HUDEP-2 (cell line): ENCODE measurements around the gene IL10.

Source experiments
- DNase-seq, 76 experiments: peaks; one replicate each; lab custom pipeline; 2025; ENCODE audit not compliant: unreplicated experiment in 76 of 76; lab: John Stamatoyannopoulos, UW

The IL10 gene

GRCh38 chr1:206737729-206738201, 34.5 kb downstream of the IL10 start:
- peak in 61 of 76 experiments; percentile 5 to 72 (median 40) for DNase-seq

GRCh38 chr1:206736878-206737728, 35.2 kb downstream of the IL10 start:
- no peak for DNase-seq

DNA sequence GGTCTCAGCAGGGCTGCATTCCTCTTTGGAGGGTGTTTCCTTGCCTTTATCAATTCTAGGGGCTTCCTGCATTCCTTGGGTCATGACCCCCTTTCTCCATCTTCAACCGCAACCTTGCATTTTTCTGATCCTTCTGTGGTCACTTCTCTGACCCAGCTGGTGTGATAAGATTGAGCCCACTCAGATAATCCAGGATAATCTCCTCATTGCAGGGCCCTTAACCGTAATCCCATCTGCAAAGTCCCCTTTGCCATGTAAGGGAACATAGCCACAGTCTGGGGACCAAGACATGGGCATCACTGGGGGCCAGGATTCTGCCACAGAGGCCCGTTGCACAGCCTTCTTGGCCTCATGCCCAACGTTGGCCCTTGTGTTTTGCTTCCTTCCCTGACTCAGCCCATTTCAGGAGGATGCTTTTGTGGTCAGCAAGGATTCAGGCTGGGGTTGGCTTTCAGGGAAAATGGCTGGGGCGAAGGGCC, 36.7 kb downstream of the IL10 start:
- DNase-seq = peak in 24 of 76 experiments; percentile 6 to 59 (median 26)

GRCh38 chr1:206734499-206735142, 37.7 kb downstream of the IL10 start:
- peak in 51 of 76 experiments; percentile 2 to 72 (median 43) for DNase-seq

DNA sequence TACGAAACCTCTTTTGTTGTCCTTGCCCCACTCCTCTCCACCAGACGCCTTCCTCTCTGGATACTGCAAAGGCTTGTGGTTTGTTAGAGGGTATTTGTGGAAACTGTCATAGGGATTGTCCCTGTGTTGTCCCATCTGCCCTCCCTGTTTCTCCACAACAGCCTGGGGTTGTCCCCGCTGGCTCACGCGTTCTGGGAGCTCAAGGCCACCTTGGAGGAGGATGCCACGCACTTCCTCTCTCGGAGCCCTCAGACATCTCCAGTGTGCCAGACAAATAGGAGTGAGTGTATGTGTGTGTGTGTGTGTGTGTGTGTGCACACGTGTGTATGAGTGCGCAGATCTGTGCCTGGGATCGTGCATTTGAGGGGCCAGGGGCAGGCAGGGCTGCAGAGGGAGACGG, 39.3 kb downstream of the IL10 start:
- DNase-seq = no peak

DNA sequence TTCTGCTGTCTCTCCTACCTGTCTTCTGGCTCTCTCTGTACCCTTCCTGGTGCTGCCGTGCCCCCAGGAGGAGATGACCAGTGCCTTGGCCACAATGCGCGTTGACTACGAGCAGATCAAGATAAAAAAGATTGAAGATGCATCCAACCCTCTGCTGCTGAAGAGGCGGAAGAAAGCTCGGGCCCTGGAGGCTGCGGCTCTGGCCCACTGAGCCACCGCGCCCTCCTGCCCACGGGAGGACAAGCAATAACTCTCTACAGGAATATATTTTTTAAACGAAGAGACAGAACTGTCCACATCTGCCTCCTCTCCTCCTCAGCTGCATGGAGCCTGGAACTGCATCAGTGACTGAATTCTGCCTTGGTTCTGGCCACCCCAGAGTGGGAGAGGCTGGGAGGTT, 39.8 kb downstream of the IL10 start:
- no peak for DNase-seq

DNA sequence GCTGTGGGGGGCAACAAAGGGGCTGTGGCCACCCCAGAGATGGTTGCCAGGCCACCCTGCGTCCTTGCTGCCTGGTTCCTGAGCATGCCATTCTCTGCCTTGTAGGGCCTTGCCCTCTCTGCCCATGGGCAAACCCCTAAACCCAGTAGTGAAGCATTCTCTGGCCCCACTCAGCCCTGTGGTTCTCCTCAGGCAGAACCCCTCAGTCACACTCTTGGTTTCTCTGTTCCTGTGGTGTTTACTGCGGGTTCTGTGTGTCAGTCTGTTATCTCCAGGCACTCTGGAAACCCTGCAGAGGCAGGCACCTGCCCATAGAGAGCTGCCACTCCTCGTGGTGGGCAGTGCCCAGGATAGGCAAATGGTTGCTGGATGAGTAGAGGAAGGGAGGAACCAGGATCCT, 42.8 kb downstream of the IL10 start:
- DNase-seq = no peak

GRCh38 chr1:206729050-206729449, 43.2 kb downstream of the IL10 start:
- no peak for DNase-seq

GRCh38 chr1:206728697-206728987, 43.7 kb downstream of the IL10 start:
- DNase-seq = no peak

GRCh38 chr1:206727981-206728696, 44.2 kb downstream of the IL10 start:
- no peak for DNase-seq

DNA sequence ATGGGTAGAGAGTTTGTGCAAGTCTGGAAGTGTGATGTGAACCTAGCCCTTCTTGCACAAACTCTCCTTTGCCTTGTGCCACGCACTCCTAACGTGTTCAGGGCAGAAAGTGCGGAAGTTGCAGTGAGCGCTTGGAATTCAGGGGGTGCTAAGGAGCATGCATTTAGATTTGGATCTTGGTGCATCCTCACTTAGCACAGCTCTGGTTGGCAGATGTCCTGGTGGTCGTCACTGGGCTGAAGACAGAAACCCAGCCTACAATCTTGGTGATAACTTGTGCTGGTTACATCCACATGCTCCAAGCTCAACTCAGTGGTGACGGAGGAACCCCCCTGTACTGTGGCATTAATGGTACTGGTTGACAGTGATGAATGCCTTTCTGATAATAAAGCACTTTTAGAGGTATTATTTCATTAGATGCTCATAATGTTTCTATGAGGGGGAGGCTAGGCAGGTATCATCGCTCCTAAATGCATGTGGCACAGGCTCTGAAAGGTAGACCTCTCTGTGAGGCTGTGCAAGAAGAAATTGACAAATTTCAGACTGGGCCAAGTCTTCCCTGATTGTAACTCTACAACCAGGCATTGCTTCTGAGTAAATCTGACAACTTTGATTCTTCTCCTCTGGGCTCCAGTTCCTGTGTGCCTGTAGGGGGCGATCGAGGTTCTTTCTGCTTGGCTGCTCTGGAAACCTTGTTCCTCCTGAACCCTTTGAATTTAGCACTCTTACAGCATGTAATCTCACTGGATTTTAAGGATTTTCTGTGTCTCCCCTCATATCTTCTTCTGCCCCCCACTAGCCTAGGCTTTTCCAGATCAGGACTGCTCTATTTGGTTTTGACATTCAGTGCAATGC, 47.0 kb downstream of the IL10 start:
- DNase-seq = peak in 40 of 76 experiments; percentile 5 to 59 (median 22)

DNA sequence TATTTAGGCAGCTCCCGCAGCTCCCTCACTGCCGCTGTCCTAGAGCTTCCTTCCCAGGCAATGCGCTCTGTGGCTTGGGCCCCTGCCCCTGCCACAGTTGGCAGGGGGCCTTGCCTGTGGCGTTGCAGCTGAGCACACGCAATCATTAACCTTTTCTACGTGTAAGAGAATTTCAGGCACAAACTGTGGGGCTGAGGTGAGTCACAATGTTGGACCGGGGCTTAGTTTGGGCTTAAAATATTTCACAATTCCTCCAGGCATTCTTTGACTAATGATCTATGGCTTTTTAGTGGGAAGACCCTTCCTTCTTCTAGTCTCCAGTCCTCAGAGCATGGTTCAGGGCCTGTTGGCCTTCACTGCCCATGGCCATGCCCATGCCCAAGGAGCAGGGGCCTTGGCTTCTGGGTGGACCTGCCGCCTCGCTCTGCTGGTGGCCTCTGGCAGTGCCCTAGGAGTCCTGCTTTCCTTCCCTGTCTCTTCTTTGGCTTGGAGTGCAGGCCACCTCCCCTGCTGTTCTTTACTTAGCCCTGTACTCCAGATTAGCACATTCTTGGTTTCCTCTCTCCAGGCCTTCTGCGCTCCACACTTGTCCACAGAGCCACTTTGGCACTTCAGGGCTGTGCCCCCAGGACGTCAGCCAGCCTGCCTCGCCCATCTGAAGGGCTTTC, 48.4 kb downstream of the IL10 start:
- no peak for DNase-seq

DNA sequence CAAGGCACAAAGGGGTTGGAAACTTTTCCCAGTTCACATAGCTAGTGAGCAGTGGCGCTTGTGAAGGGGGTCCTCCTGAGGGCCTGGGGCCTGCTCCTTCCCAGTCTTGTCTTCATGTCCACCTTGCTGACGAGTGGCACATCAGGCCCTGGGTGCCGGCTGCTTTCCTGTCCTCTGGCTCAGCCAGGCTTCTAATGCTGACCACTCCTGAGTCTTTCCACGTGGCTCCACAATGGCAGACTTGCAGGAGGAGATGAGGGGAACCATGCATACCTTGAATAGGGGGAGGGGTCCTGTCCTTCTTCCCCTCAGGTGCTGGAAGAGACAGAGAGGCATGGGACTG, 48.9 kb downstream of the IL10 start:
- DNase-seq = no peak

- no peak for DNase-seq
Observed at GRCh38 chr1:206722751-206723461, 49.4 kb downstream of the IL10 start.

- no peak for DNase-seq
Observed at GRCh38 chr1:206721454-206721853, 50.8 kb downstream of the IL10 start.

- no peak for DNase-seq
Observed at GRCh38 chr1:206719169-206719839, 53.0 kb downstream of the IL10 start.

DNA sequence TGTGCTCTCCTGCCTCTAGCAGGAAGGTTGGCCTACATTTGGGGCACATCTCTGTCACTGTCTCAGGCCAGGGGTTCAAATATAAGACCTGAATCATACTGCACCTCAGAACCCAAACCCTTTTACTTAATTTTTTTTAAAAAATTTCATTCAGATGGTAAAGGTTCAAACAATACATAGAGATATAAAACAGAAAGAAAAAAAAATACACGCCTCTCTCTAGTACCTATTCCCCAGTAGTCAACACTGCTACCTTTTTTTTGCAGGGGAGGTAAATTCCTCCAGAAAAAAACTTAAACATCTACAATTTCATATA, 54.7 kb downstream of the IL10 start:
- DNase-seq = no peak
